ENCODE results near the gene FCF1. TPM values are rescaled to one million over a fixed set of nuclear protein-coding genes. Genes with fewer than 3 reads are reported as not detected.

FCF1 gene
- total and polyA plus RNA-seq, 2 experiments from 2014 or later = 15.9 to 21.9 TPM

DNA sequence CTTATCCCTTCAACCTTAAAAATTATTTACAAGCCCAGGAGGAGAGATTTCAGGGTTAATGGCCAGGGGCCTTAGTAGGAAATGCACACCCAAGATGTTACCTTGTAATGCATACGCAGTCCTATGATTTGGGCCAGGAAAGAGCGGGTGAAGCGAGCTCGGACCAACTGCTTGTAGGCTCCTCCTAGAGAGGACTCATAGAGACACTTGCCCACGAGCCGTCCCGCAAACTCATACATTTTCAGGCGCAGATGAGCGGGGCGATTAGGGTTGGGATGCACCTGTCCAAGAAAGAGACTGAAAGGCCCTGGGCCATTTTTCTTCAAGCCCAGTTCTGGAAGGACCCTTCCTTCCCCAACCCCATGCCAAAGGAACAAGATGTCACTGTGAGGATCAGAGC is 43.1 kb upstream of the FCF1 start:
- peaks cover 68% of the 10 kb centered on the region for H3K36me3 ChIP-seq

DNA sequence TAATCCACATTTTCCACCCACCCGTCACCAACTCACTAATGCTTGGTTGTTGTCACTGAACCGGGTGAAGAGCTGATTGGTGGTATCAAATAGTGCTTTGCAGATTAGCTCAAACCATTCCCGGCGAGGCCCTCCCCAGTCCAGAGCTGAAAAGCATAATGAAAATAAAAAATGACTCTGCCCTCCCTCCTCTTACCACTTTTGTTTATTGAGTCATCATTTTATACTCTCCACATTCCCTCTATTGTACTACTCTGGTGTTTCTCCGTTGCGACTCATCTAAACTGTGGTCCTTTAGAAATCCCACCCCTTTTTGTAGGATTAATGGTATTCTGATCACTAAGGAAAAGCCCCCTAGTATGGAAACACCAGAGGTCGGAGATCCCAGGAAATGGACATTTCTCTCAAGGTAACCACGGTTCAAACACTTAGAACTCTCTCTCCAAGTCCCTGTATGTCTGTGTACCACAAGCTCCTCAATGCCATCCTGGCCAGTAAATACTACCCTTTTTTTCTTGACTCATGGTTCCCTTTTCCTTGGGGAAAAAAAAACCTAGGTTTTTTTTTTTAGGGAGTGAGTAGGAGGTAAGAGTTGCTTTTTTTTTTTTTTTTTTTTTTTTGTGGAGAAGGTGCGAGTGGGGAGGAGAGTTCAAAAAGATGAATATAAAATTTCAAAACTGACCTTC is 42.1 kb upstream of the FCF1 start:
- Histone ChIP-seq H3K27ac (no peak overlapping the region), H3K27me3 (no peaks in the 10 kb centered on the region), H3K4me1 (ENCODE audit: low read depth) (no peaks in the 10 kb centered on the region), H3K4me3 (no peak overlapping the region), H3K9me3 (ENCODE audit: low read depth) (no peaks in the 10 kb centered on the region), H3K36me3 (peaks cover 71% of the 10 kb centered on the region)
- TF ChIP-seq, protein P1, sequence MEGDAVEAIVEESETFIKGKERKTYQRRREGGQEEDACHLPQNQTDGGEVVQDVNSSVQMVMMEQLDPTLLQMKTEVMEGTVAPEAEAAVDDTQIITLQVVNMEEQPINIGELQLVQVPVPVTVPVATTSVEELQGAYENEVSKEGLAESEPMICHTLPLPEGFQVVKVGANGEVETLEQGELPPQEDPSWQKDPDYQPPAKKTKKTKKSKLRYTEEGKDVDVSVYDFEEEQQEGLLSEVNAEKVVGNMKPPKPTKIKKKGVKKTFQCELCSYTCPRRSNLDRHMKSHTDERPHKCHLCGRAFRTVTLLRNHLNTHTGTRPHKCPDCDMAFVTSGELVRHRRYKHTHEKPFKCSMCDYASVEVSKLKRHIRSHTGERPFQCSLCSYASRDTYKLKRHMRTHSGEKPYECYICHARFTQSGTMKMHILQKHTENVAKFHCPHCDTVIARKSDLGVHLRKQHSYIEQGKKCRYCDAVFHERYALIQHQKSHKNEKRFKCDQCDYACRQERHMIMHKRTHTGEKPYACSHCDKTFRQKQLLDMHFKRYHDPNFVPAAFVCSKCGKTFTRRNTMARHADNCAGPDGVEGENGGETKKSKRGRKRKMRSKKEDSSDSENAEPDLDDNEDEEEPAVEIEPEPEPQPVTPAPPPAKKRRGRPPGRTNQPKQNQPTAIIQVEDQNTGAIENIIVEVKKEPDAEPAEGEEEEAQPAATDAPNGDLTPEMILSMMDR (IDR thresholded peaks at IDR 0.05; ENCODE audit: low read depth, low read length) = no peak
- peak in 1 of 2 donors; percentile 42 for DNase-seq (ENCODE audit: low read depth in 1 of 2, low spot score in 1 of 2)

More for the DNA sequence above, 43.1 kb upstream of the FCF1 start:
- no peak for DNase-seq (ENCODE audit: low read depth in 1 of 2, low spot score in 1 of 2)
- H3K4me3 ChIP-seq = no peak overlapping the region
- no peaks in the 10 kb centered on the region for H3K27me3 ChIP-seq
- no peak overlapping the region for H3K27ac ChIP-seq
- TF ChIP-seq, protein P1 (IDR thresholded peaks at IDR 0.05; ENCODE audit: low read depth, low read length) = no peak
- no peaks in the 10 kb centered on the region for H3K4me1 ChIP-seq (ENCODE audit: low read depth)
- no peaks in the 10 kb centered on the region for H3K9me3 ChIP-seq (ENCODE audit: low read depth)

DNA sequence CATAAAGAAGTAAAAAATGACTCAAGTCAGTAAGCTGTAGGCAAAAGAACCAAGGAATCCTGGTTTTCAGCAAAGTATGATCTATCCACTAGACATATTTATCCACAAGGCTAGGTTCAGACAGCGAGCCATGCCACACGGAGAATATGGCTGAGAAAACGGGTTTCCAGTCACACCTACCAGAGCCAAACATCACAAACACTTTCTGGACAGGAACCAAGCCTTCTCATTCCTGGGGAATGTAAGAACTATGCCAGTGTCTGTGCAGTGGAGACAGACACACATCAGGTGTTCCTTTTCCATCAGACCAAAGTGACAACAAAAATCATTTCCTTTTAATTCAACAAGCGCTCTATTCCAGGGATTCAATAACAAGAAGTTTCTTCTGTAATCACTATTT is 41.2 kb upstream of the FCF1 start:
- Histone ChIP-seq H3K27me3 (no peaks in the 10 kb centered on the region), H3K36me3 (peaks cover 71% of the 10 kb centered on the region), H3K4me3 (no peak overlapping the region), H3K27ac (no peak overlapping the region), H3K9me3 (ENCODE audit: low read depth) (no peaks in the 10 kb centered on the region), H3K4me1 (ENCODE audit: low read depth) (no peaks in the 10 kb centered on the region)
- peak in 1 of 2 donors; percentile 75 for DNase-seq (ENCODE audit: low read depth in 1 of 2, low spot score in 1 of 2)
- TF ChIP-seq, protein P1 (IDR thresholded peaks at IDR 0.05; ENCODE audit: low read depth, low read length) = no peak

DNA sequence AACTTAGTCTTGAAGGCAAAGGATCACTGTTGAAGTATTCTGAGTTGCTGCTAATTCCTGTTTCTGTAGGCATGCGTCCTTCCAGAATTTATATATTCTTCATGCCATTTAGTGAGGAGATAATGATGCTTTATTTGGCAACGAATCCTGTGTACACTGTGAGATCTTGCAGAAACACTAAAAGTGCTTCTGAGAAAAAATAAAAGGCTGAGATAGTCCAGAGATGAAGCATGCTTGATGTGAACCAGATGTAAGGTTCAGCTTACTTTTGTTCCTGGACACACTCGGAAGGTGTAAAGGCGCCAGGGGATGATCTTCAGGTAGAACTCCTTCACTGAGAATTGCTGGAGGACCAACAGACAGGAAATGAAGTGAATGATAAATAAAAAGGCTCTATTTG is 39.2 kb upstream of the FCF1 start:
- DNase-seq (ENCODE audit: low read depth in 1 of 2, low spot score in 1 of 2) = no peak
- no peak overlapping the region for H3K27ac ChIP-seq
- no peak overlapping the region for H3K4me3 ChIP-seq
- peaks cover 66% of the 10 kb centered on the region for H3K36me3 ChIP-seq
- no peaks in the 10 kb centered on the region for H3K27me3 ChIP-seq
- H3K9me3 ChIP-seq (ENCODE audit: low read depth) = no peaks in the 10 kb centered on the region
- TF ChIP-seq, protein P1 (IDR thresholded peaks at IDR 0.05; ENCODE audit: low read depth, low read length) = no peak
- no peaks in the 10 kb centered on the region for H3K4me1 ChIP-seq (ENCODE audit: low read depth)

DNA sequence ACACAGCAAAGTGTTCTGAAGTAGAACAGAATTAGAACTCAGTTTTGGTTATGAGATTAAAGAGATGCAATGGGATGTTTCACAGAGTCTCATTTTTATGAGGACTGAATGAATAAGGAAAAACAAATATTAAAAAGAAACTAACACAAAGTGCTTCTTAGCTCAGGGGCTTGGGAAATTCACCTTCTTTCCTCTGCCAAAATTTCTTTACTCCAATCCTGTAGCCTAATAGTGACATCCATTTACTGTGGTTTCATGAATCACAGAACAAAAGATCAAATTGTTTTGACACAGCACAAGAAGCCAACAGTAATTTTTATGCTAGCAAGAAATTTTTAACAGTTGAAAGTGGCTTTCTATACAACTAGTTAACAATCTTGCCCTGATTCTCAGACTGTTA is 37.7 kb upstream of the FCF1 start:
- Histone ChIP-seq H3K9me3 (ENCODE audit: low read depth) (no peaks in the 10 kb centered on the region), H3K27me3 (no peaks in the 10 kb centered on the region), H3K4me3 (no peak overlapping the region), H3K27ac (no peak overlapping the region), H3K4me1 (ENCODE audit: low read depth) (no peaks in the 10 kb centered on the region), H3K36me3 (peaks cover 55% of the 10 kb centered on the region)
- no peak for DNase-seq (ENCODE audit: low read depth in 1 of 2, low spot score in 1 of 2)
- TF ChIP-seq, protein P1 (IDR thresholded peaks at IDR 0.05; ENCODE audit: low read depth, low read length) = no peak
